PFSK-1 (cell line): ENCODE results near the gene GJE1.

Experiments used
- POLR2AphosphoS5 ChIP-seq: IDR thresholded peaks from 2 replicates; pipeline ENCODE4 v1.6.1; 2012; ENCODE audit warnings: low read depth, mild to moderate bottlenecking, control low read depth, low read length, moderate library complexity
- TAF1 ChIP-seq: IDR thresholded peaks from 2 replicates; pipeline ENCODE4 v1.6.1; 2012; ENCODE audit warnings: low read length, control low read depth, borderline replicate concordance; ENCODE audit not compliant: insufficient read depth

- TF ChIP-seq POLR2AphosphoS5: no peak
- no peak for TF ChIP-seq TAF1
These were observed 49.3 kb downstream of the GJE1 start for GRCh38 chr6:142182004-142182403.
